ENCODE results near the gene OR7G2. TPM values are rescaled to one million over a fixed set of nuclear protein-coding genes. Genes with fewer than 3 reads are reported as not detected.

OR7G2 gene
- total and polyA plus RNA-seq, 2 donors (not counting 1 experiment from before 2014, with no cell fraction given): not detected

DNA sequence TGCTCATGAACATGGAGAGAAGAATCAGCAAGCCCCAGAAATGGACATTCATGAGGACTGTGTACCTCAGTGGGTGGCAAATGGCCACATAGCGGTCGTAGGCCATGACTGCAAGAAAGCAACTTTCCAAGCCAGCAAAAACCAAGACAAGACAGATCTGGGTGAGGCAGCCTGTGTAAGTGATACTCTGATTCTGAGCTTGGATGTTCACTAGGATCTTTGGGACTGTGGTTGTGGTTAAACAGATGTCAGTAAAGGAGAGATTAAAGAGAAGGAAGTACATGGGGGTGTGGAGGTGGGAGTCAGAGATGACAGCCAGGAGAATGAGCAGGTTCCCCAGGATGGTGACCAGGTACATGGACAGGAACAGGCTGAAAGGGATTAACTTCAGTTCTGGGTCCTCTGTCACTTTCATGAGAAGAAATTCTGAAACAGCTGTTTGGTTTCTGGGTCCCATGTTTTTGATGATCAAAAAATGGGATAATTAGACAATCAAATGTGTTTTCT is 8.1 kb upstream of the OR7G2 start, which contains the start of gene OR7G1:
TSS of gene OR7G1 (minus strand) at position 457 of the 507 bp plus-strand sequence. CDS start at position 457, 0 bp downstream.
- POLR2A ChIA-PET: no interaction called here
- CTCF ChIA-PET: interaction anchor here (0.6 kb wide), 1 partner anchor 29 kb away, joined by 3 read pairs; no protein-coding TSS in a partner anchor

DNA sequence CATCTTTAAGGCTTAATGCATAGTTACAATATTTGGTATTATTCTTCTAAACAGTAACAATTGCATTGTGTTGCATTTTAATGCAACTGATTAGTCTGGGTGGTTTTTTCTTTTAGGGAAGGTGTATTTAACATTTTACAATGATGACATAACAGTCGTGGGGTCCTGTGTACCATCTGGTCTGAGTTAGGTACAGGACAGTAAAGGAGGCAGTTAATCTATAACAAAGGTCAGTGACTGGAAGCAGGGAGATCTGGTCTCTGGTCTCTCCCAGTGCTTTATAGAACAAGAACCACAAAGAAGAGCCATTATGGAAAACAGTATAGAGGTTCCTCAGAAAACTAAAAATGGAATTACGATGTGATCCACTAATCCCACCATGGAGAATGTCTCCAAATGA is 2.7 kb upstream of the OR7G2 start:
- POLR2A ChIA-PET: no interaction called here

More for the DNA sequence above, 8.1 kb upstream of the OR7G2 start, which contains the start of gene OR7G1:
- no peak for TF ChIP-seq EZH2 (IDR thresholded peaks at IDR 0.05; ENCODE audit: borderline replicate concordance, insufficient read depth, low read depth, low read length, poor library complexity, severe bottlenecking)
- Histone ChIP-seq H2AFZ (ENCODE audit: insufficient read depth, low read depth, low read length, poor library complexity, severe bottlenecking) (no peak within 1 kb of the TSS), H3K27me3 (replicated peaks in 1 of 4; ENCODE audit: control extremely low read depth in 1 of 4, control insufficient read depth in 3 of 4, insufficient read depth in 4 of 4, low read length in 3 of 4) (no peaks in the 10 kb centered on the region), H3K79me2 (ENCODE audit: control insufficient read depth, insufficient read depth, low read length) (no peaks in the 10 kb centered on the region), H3K4me2 (replicated peaks; ENCODE audit: low read depth, low read length, poor library complexity, severe bottlenecking) (no peak within 1 kb of the TSS), H3K36me3 (replicated peaks in 1 of 2; ENCODE audit: control extremely low read depth in 1 of 2, control insufficient read depth in 1 of 2, extremely low read depth in 1 of 2, insufficient read depth in 2 of 2, low read length in 1 of 2) (no peaks in the 10 kb centered on the region), H3K4me1 (ENCODE audit: control insufficient read depth in 2 of 2, insufficient read depth in 2 of 2, low read length in 2 of 2) (no peaks in the 10 kb centered on the region), H3K4me3 (ENCODE audit: control extremely low read depth in 1 of 5, extremely low read depth in 1 of 5, insufficient read depth in 1 of 5, low read depth in 2 of 5, low read length in 4 of 5) (no peak within 1 kb of the TSS), H3K9me3 (ENCODE audit: control extremely low read depth in 1 of 3, control insufficient read depth in 2 of 3, insufficient read depth in 1 of 3, low read length in 2 of 3) (no peaks in the 10 kb centered on the region), H3K9ac (ENCODE audit: low read length) (no peak within 1 kb of the TSS), H3K27ac (ENCODE audit: low read length in 2 of 2) (no peak within 1 kb of the TSS), H4K20me1 (ENCODE audit: control insufficient read depth, insufficient read depth, low read length, poor library complexity, severe bottlenecking) (no peaks in the 10 kb centered on the region)
- intact Hi-C loops (cut with micrococcal nuclease): no loop called here
- no peak for ATAC-seq (ENCODE audit: low read depth)
- WGBS (ENCODE audit: insufficient coverage): 100% methylated on average over 2 of the region's 2 CpGs
- Mint-ChIP-seq H3K27me3 (peaks cover 19% of the 10 kb centered on the region), H3K4me3 (no peak within 1 kb of the TSS), H3K9me3 (ENCODE audit: insufficient read depth) (no peaks in the 10 kb centered on the region), H3K27ac (no peak within 1 kb of the TSS), H3K4me1 (no peaks in the 10 kb centered on the region)
- DNase-seq: no peak

More for the DNA sequence above, 2.7 kb upstream of the OR7G2 start:
- peaks cover 20% of the 10 kb centered on the region for H3K27me3 Mint-ChIP-seq
- no peaks in the 10 kb centered on the region for H3K36me3 ChIP-seq (replicated peaks in 1 of 2; ENCODE audit: control extremely low read depth in 1 of 2, control insufficient read depth in 1 of 2, extremely low read depth in 1 of 2, insufficient read depth in 2 of 2, low read length in 1 of 2)
- no peaks in the 10 kb centered on the region for H3K27me3 ChIP-seq (replicated peaks in 1 of 4; ENCODE audit: control extremely low read depth in 1 of 4, control insufficient read depth in 3 of 4, insufficient read depth in 4 of 4, low read length in 3 of 4)
- no peak overlapping the region for H3K27ac Mint-ChIP-seq
- no peak overlapping the region for H2AFZ ChIP-seq (ENCODE audit: insufficient read depth, low read depth, low read length, poor library complexity, severe bottlenecking)
- ATAC-seq (ENCODE audit: low read depth) (no peak), DNase-seq (no peak)
- 66% methylated on average over 2 of the region's 2 CpGs for WGBS (ENCODE audit: insufficient coverage)
- no peak overlapping the region for H3K27ac ChIP-seq (ENCODE audit: low read length in 2 of 2)
- TF ChIP-seq, protein P1, sequence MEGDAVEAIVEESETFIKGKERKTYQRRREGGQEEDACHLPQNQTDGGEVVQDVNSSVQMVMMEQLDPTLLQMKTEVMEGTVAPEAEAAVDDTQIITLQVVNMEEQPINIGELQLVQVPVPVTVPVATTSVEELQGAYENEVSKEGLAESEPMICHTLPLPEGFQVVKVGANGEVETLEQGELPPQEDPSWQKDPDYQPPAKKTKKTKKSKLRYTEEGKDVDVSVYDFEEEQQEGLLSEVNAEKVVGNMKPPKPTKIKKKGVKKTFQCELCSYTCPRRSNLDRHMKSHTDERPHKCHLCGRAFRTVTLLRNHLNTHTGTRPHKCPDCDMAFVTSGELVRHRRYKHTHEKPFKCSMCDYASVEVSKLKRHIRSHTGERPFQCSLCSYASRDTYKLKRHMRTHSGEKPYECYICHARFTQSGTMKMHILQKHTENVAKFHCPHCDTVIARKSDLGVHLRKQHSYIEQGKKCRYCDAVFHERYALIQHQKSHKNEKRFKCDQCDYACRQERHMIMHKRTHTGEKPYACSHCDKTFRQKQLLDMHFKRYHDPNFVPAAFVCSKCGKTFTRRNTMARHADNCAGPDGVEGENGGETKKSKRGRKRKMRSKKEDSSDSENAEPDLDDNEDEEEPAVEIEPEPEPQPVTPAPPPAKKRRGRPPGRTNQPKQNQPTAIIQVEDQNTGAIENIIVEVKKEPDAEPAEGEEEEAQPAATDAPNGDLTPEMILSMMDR (IDR thresholded peaks at IDR 0.05): no peak
- TF ChIP-seq EZH2 (IDR thresholded peaks at IDR 0.05; ENCODE audit: borderline replicate concordance, insufficient read depth, low read depth, low read length, poor library complexity, severe bottlenecking): no peak
- H4K20me1 ChIP-seq (ENCODE audit: control insufficient read depth, insufficient read depth, low read length, poor library complexity, severe bottlenecking): no peaks in the 10 kb centered on the region
- peaks cover 0 to 4% (median 0%) of the 10 kb centered on the region in 3 donors for H3K9me3 ChIP-seq (ENCODE audit: control extremely low read depth in 1 of 3, control insufficient read depth in 2 of 3, insufficient read depth in 1 of 3, low read length in 2 of 3)
- H3K4me1 ChIP-seq (ENCODE audit: control insufficient read depth in 2 of 2, insufficient read depth in 2 of 2, low read length in 2 of 2): no peaks in the 10 kb centered on the region
- no peak overlapping the region for H3K4me3 ChIP-seq (ENCODE audit: control extremely low read depth in 1 of 5, extremely low read depth in 1 of 5, insufficient read depth in 1 of 5, low read depth in 2 of 5, low read length in 4 of 5)
- no peak overlapping the region for H3K4me2 ChIP-seq (replicated peaks; ENCODE audit: low read depth, low read length, poor library complexity, severe bottlenecking)
- no peaks in the 10 kb centered on the region for H3K79me2 ChIP-seq (ENCODE audit: control insufficient read depth, insufficient read depth, low read length)
- no peak overlapping the region for H3K9ac ChIP-seq (ENCODE audit: low read length)
- H3K4me1 Mint-ChIP-seq: no peaks in the 10 kb centered on the region
- intact Hi-C loops (cut with micrococcal nuclease): no loop called here
- H3K9me3 Mint-ChIP-seq (ENCODE audit: insufficient read depth): no peaks in the 10 kb centered on the region
- CTCF ChIA-PET: no interaction called here
- no peak overlapping the region for H3K4me3 Mint-ChIP-seq
